Measurements from ENCODE around the gene NPAS3. TPM values are rescaled to one million over a fixed set of nuclear protein-coding genes. Genes with fewer than 3 reads are reported as not detected.

The NPAS3 gene
- total RNA-seq, 1 experiment from 2014 or later = 0.35 TPM

GRCh38 chr14:33014710-33015109 is 76.0 kb downstream of the NPAS3 start:
- no peak for DNase-seq (ENCODE audit: unreplicated experiment)
- POLR2A ChIA-PET = interaction anchor here (1.0 kb wide), 2 partner anchors 11 to 26 kb away, joined by 3 to 4 read pairs; no protein-coding TSS in a partner anchor
- CTCF ChIA-PET = no interaction called here
- no peaks in the 10 kb centered on the region for H3K27me3 Mint-ChIP-seq (ENCODE audit: insufficient read depth, unreplicated experiment)
- H3K4me3 Mint-ChIP-seq (ENCODE audit: unreplicated experiment) = no peak overlapping the region
- no TSS peak for BruUV-seq (replicated peaks)
- no peak overlapping the region for H3K27ac Mint-ChIP-seq (ENCODE audit: low read depth, unreplicated experiment)
- intact Hi-C loops (cut with micrococcal nuclease) = no loop called here
- H3K4me1 Mint-ChIP-seq (ENCODE audit: insufficient read depth, unreplicated experiment) = no peaks in the 10 kb centered on the region
- no peaks in the 10 kb centered on the region for H3K9me3 Mint-ChIP-seq (ENCODE audit: unreplicated experiment)
- no peaks in the 10 kb centered on the region for H3K36me3 Mint-ChIP-seq (ENCODE audit: insufficient read depth, unreplicated experiment)
- no peak for TF ChIP-seq CTCF (IDR thresholded peaks at IDR 0.05; ENCODE audit: unreplicated experiment)

GRCh38 chr14:33016613-33017012 is 77.9 kb downstream of the NPAS3 start:
- H3K9me3 Mint-ChIP-seq (ENCODE audit: unreplicated experiment) = no peaks in the 10 kb centered on the region
- H3K4me3 Mint-ChIP-seq (ENCODE audit: unreplicated experiment) = no peak overlapping the region
- no peak overlapping the region for H3K27ac Mint-ChIP-seq (ENCODE audit: low read depth, unreplicated experiment)
- no TSS peak for BruUV-seq (replicated peaks)
- DNase-seq (ENCODE audit: unreplicated experiment) = no peak
- ChIA-PET CTCF (no interaction called here), POLR2A (no interaction called here)
- H3K36me3 Mint-ChIP-seq (ENCODE audit: insufficient read depth, unreplicated experiment) = no peaks in the 10 kb centered on the region
- intact Hi-C loops (cut with micrococcal nuclease) = no loop called here
- H3K27me3 Mint-ChIP-seq (ENCODE audit: insufficient read depth, unreplicated experiment) = no peaks in the 10 kb centered on the region
- TF ChIP-seq CTCF (IDR thresholded peaks at IDR 0.05; ENCODE audit: unreplicated experiment) = no peak
- H3K4me1 Mint-ChIP-seq (ENCODE audit: insufficient read depth, unreplicated experiment) = no peaks in the 10 kb centered on the region

- Mint-ChIP-seq H3K27ac (ENCODE audit: low read depth, unreplicated experiment) (no peak overlapping the region), H3K4me1 (ENCODE audit: insufficient read depth, unreplicated experiment) (no peaks in the 10 kb centered on the region), H3K9me3 (ENCODE audit: unreplicated experiment) (no peaks in the 10 kb centered on the region), H3K36me3 (ENCODE audit: insufficient read depth, unreplicated experiment) (no peaks in the 10 kb centered on the region), H3K4me3 (ENCODE audit: unreplicated experiment) (no peak overlapping the region), H3K27me3 (ENCODE audit: insufficient read depth, unreplicated experiment) (no peaks in the 10 kb centered on the region)
- CTCF ChIA-PET = no interaction called here
- no peak for TF ChIP-seq CTCF (IDR thresholded peaks at IDR 0.05; ENCODE audit: unreplicated experiment)
- POLR2A ChIA-PET = no interaction called here
- no TSS peak for BruUV-seq (replicated peaks)
- DNase-seq (ENCODE audit: unreplicated experiment) = no peak
- intact Hi-C loops (cut with micrococcal nuclease) = no loop called here
Measured at GRCh38 chr14:33017016-33017415, 78.3 kb downstream of the NPAS3 start.

GRCh38 chr14:33019346-33019745 is 80.7 kb downstream of the NPAS3 start:
- H3K9me3 Mint-ChIP-seq (ENCODE audit: unreplicated experiment) = no peaks in the 10 kb centered on the region
- POLR2A ChIA-PET = interaction anchor here (0.6 kb wide), 1 partner anchor 330 kb away, joined by 3 read pairs; no protein-coding TSS in a partner anchor

More at GRCh38 chr14:33019346-33019745, 80.7 kb downstream of the NPAS3 start:
- no peak for TF ChIP-seq CTCF (IDR thresholded peaks at IDR 0.05; ENCODE audit: unreplicated experiment)
- BruUV-seq (replicated peaks) = no TSS peak
- Mint-ChIP-seq H3K4me3 (ENCODE audit: unreplicated experiment) (no peak overlapping the region), H3K27ac (ENCODE audit: low read depth, unreplicated experiment) (no peak overlapping the region), H3K36me3 (ENCODE audit: insufficient read depth, unreplicated experiment) (no peaks in the 10 kb centered on the region), H3K4me1 (ENCODE audit: insufficient read depth, unreplicated experiment) (no peaks in the 10 kb centered on the region), H3K27me3 (ENCODE audit: insufficient read depth, unreplicated experiment) (no peaks in the 10 kb centered on the region)
- DNase-seq (ENCODE audit: unreplicated experiment) = no peak
- intact Hi-C loops (cut with micrococcal nuclease) = no loop called here
- CTCF ChIA-PET = no interaction called here
